Smooth muscle cell (in vitro differentiated cells): ENCODE measurements around the gene BTF3. TPM values are rescaled to one million over a fixed set of nuclear protein-coding genes. Genes with fewer than 3 reads are reported as not detected.
"Not testable (repeated sequence)": the region's sequence is repeated elsewhere in the genome, so short reads cannot be mapped to it uniquely, and the experiment has no call there.

Experiments
- DNase-seq: peaks from one replicate; lab custom pipeline; 2025; ENCODE audit not compliant: unreplicated experiment; lab: John Stamatoyannopoulos, UW
- H2AFZ ChIP-seq: fragments of 200-600 bp; sonication (generic); 2 replicates; pipeline ENCODE4 v1.6.0; 2016; ENCODE audit warnings: antibody characterized with exemption, low read depth, mild to moderate bottlenecking
- H3F3A ChIP-seq: fragments of 200-600 bp; sonication (generic); 2 replicates; pipeline ENCODE4 v1.6.0; 2017; ENCODE audit warnings: antibody characterized with exemption, low read depth
- H3K27ac ChIP-seq: fragments of 200-600 bp; sonication (generic); 2 replicates; pipeline ENCODE4 v1.5.1; 2016; ENCODE audit warnings: low read depth, mild to moderate bottlenecking
- H3K27me3 ChIP-seq: fragments of 200-600 bp; sonication (generic); 2 replicates; pipeline ENCODE4 v1.6.1; 2016; ENCODE audit warnings: low read depth, mild to moderate bottlenecking
- H3K36me3 ChIP-seq: fragments of 200-600 bp; sonication (generic); 2 replicates; pipeline ENCODE4 v1.5.1; 2016; ENCODE audit warnings: low read depth
- H3K4me1 ChIP-seq: fragments of 200-600 bp; sonication (generic); 2 replicates; pipeline ENCODE4 v1.5.1; 2016; ENCODE audit warnings: low read depth
- H3K4me2 ChIP-seq: fragments of 200-600 bp; sonication (generic); 2 replicates; pipeline ENCODE4 v1.6.0; 2016; ENCODE audit warnings: mild to moderate bottlenecking
- H3K4me3 ChIP-seq: fragments of 200-600 bp; sonication (generic); 2 replicates; pipeline ENCODE4 v1.5.1; 2016; ENCODE audit warnings: mild to moderate bottlenecking
- H3K79me2 ChIP-seq: fragments of 200-600 bp; sonication (generic); 2 replicates; pipeline ENCODE4 v1.6.0; 2016; ENCODE audit warnings: low read depth, mild to moderate bottlenecking
- H3K9ac ChIP-seq: fragments of 200-600 bp; sonication (generic); 2 replicates; pipeline ENCODE4 v1.6.0; 2016; ENCODE audit warnings: low read depth
- H3K9me3 ChIP-seq: fragments of 200-600 bp; sonication (generic); replicated peaks from 2 replicates; pipeline ENCODE4 v1.5.1; 2016; ENCODE audit warnings: low read depth
- H4K20me1 ChIP-seq: fragments of 200-600 bp; sonication (generic); 2 replicates; pipeline ENCODE4 v1.6.0; 2016; ENCODE audit warnings: low read depth
- CTCF ChIP-seq: fragments of 200-600 bp; sonication (generic); IDR thresholded peaks from 2 replicates; pipeline ENCODE4 v1.5.1; 2017; ENCODE audit warnings: borderline replicate concordance, mild to moderate bottlenecking, antibody characterized with exemption; ENCODE audit not compliant: insufficient read depth, poor library complexity, severe bottlenecking
- WGBS: methylation state at CpG from one replicate; pipeline ENCODE4 v1.1.7; 2016; ENCODE audit warnings: low lambda C conversion rate; 5-methylcytosine and 5-hydroxymethylcytosine counted together
- polyA plus RNA-seq: library from polyadenylated mRNA; unstranded; fragments of >200 nt; fragmentation: Nextera tagmentation; extraction: Ambion mirVana; gene quantifications from 2 replicates; pipeline ENCODE4 v1.2.1, GENCODE V29; 2016
- total RNA-seq: library from RNA; depleted of rRNA; stranded (reverse); fragments of >200 nt; gene quantifications from 2 replicates; pipeline ENCODE4 v1.2.3, GENCODE V29; 2014

Gene BTF3
- total and polyA plus RNA-seq, 2 experiments from 2014 or later: 409 to 546 TPM

GRCh38 chr5:73506459-73506955 lies 8.3 kb downstream of the BTF3 start:
- Histone ChIP-seq H3F3A (peaks cover 23% of the 10 kb centered on the region), H3K9ac (no peak overlapping the region), H3K9me3 (no peaks in the 10 kb centered on the region), H3K79me2 (peaks cover 13% of the 10 kb centered on the region), H3K4me1 (no peaks in the 10 kb centered on the region), H3K4me2 (no peak overlapping the region), H3K36me3 (peaks cover 32% of the 10 kb centered on the region), H3K27me3 (no peaks in the 10 kb centered on the region), H3K4me3 (no peak overlapping the region), H4K20me1 (peaks cover 38% of the 10 kb centered on the region), H2AFZ (no peak overlapping the region), H3K27ac (no peak overlapping the region)
- no peak for DNase-seq
- TF ChIP-seq CTCF: no peak
- WGBS: 99% methylated on average over 5 of the region's 5 CpGs

- Histone ChIP-seq H3K9me3 (no peaks in the 10 kb centered on the region), H2AFZ (no peak overlapping the region), H3K4me3 (no peak overlapping the region), H4K20me1 (peaks cover 33% of the 10 kb centered on the region), H3K9ac (no peak overlapping the region), H3K4me1 (no peaks in the 10 kb centered on the region), H3K27ac (no peak overlapping the region), H3F3A (peaks cover 23% of the 10 kb centered on the region), H3K79me2 (peaks cover 8% of the 10 kb centered on the region), H3K36me3 (peaks cover 32% of the 10 kb centered on the region), H3K4me2 (no peak overlapping the region), H3K27me3 (no peaks in the 10 kb centered on the region)
- no peak for DNase-seq
- WGBS: 91% methylated on average over 2 of the region's 2 CpGs
- TF ChIP-seq CTCF: no peak
These were observed 8.8 kb downstream of the BTF3 start for GRCh38 chr5:73507062-73507461.

GRCh38 chr5:73508521-73508920 lies 10.3 kb downstream of the BTF3 start:
- H3K27me3 ChIP-seq, H3K9me3 ChIP-seq, H2AFZ ChIP-seq, H3K27ac ChIP-seq, H3K4me2 ChIP-seq, H3K4me1 ChIP-seq, H3K79me2 ChIP-seq, DNase-seq, H3K4me3 ChIP-seq, H3K9ac ChIP-seq: not testable (repeated sequence)
- Histone ChIP-seq H3K36me3 (peaks cover 19% of the 10 kb centered on the region), H4K20me1 (peaks cover 18% of the 10 kb centered on the region), H3F3A (peaks cover 17% of the 10 kb centered on the region)
- WGBS: 99% methylated on average over 26 of the region's 26 CpGs

GRCh38 chr5:73513996-73514395 lies 15.8 kb downstream of the BTF3 start:
- no peaks in the 10 kb centered on the region for H3K9me3 ChIP-seq
- no peak for TF ChIP-seq CTCF
- H3F3A ChIP-seq: no peaks in the 10 kb centered on the region
- H3K9ac ChIP-seq: no peak overlapping the region
- no peaks in the 10 kb centered on the region for H3K79me2 ChIP-seq
- H3K4me1 ChIP-seq: no peaks in the 10 kb centered on the region
- WGBS: 79% methylated on average over 3 of the region's 3 CpGs
- no peaks in the 10 kb centered on the region for H4K20me1 ChIP-seq
- no peaks in the 10 kb centered on the region for H3K27me3 ChIP-seq
- H3K4me3 ChIP-seq: no peak overlapping the region
- no peak overlapping the region for H2AFZ ChIP-seq
- DNase-seq: no peak
- no peak overlapping the region for H3K27ac ChIP-seq
- no peaks in the 10 kb centered on the region for H3K36me3 ChIP-seq
- H3K4me2 ChIP-seq: no peak overlapping the region
